Measurements from ENCODE around the gene DCST2. TPM values are rescaled to one million over a fixed set of nuclear protein-coding genes. Genes with fewer than 3 reads are reported as not detected.

DCST2 gene
- total RNA-seq, 1 donor from 2014 or later: under 0.01 TPM

DNA sequence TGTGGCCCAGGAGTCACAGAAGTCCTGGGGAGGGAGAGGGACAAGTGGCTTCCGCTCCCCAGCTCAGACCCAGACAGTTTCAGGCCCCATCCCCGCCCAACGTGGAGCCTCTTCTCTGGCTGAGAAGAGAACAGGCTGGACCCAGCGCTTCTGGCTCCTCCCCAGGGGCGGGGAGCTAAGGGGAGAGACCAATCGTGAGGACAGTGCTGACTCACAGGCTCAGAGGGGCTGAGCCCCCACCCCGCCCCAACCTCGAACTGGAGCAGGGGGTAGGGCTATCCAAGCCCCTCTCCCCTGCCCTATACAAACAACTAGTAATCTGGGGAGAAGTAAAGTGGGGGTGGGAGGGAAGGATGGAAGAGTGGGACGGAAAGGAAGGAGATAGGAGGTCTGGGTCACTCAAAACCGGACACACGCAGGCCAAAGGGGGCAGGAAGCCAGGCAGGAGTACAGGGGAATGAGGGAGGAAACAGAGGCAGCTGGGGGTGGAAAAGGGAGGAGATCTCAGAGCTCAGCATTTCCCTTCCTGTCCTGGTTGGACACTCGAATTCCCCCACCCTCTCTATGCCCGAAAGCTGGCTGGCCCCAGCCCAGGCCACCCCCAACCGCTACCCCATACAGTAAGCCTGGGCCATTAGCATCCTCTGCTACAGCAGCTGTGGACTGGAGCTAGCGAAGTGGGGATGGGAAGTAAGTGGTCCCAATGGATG is 62.8 kb downstream of the DCST2 start, which contains the start of gene SHC1:
Gene SHC1 (minus strand): TSS at position 117 of the 710 bp plus-strand sequence. CDS start 221 bp downstream, outside the sequence.
- TF ChIP-seq, protein P1, sequence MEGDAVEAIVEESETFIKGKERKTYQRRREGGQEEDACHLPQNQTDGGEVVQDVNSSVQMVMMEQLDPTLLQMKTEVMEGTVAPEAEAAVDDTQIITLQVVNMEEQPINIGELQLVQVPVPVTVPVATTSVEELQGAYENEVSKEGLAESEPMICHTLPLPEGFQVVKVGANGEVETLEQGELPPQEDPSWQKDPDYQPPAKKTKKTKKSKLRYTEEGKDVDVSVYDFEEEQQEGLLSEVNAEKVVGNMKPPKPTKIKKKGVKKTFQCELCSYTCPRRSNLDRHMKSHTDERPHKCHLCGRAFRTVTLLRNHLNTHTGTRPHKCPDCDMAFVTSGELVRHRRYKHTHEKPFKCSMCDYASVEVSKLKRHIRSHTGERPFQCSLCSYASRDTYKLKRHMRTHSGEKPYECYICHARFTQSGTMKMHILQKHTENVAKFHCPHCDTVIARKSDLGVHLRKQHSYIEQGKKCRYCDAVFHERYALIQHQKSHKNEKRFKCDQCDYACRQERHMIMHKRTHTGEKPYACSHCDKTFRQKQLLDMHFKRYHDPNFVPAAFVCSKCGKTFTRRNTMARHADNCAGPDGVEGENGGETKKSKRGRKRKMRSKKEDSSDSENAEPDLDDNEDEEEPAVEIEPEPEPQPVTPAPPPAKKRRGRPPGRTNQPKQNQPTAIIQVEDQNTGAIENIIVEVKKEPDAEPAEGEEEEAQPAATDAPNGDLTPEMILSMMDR (IDR thresholded peaks at IDR 0.05; ENCODE audit: insufficient read depth, low read length, severe bottlenecking): no peak
- no peaks in the 10 kb centered on the region for H3K27me3 ChIP-seq (ENCODE audit: control insufficient read depth, insufficient read depth, low read length)
- H3K4me3 ChIP-seq (ENCODE audit: low read depth, low read length): peak within 1 kb of the TSS; percentile 74
- FAIRE-seq (no peak), DNase-seq (ENCODE audit: low read depth) (peak; percentile 87)
- H3K36me3 ChIP-seq (ENCODE audit: control insufficient read depth, insufficient read depth, low read length): peaks cover 29% of the 10 kb centered on the region

DNA sequence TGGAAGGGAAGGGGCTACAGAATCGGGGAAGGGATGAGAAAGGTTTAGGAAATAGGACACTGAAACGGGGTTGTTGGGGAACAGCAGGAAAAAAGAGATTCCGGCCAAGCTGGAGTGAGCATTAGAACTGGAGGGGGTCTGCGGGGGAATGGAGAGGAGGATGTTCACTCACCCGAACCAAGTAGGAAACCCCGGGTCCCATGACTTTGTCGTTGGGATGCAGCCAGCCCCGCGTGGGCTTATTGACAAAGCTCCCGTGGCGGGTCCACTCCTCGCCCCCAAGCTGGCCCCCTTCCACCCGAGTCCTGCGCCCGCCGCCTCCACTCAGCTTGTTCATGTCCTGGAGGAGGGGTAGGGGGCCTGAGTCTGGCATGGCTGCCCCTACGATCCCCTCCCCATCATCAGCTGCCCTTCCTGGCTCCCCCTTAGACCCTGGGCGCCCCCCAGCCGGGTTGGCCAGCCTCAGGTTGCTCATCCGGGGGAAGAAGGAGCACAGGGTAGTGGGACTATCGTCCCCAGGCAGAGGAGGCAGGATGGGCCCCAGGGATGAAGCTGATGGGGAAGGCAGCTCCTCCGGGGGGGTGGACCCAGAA is 63.6 kb downstream of the DCST2 start:
- H3K4me3 ChIP-seq (ENCODE audit: low read depth, low read length): peak overlapping the region; percentile 74
- H3K27me3 ChIP-seq (ENCODE audit: control insufficient read depth, insufficient read depth, low read length): no peaks in the 10 kb centered on the region
- TF ChIP-seq, protein P1 (IDR thresholded peaks at IDR 0.05; ENCODE audit: insufficient read depth, low read length, severe bottlenecking): no peak
- peaks cover 35% of the 10 kb centered on the region for H3K36me3 ChIP-seq (ENCODE audit: control insufficient read depth, insufficient read depth, low read length)
- no peak for FAIRE-seq
- DNase-seq (ENCODE audit: low read depth): no peak

DNA sequence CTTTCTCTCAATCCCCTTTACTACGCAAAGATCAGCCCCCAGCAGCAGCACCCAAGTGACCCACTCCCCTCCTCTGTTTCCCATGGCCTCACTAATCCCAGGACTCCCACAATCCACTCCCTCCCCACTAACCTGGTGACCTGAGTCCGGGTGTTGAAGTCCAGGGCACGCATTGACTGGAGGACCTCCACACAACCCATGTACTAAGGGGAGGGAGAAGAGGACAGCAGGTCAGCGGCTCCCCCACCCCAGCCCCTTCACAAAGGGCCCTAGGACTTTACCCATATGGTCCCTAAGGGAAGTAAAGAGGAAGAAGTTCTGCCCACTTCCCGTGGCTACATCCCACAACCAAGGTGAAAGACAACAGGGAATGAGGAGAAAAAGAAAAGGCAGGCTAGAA is 64.3 kb downstream of the DCST2 start:
- DNase-seq (ENCODE audit: low read depth) (no peak), FAIRE-seq (no peak)
- H3K4me3 ChIP-seq (ENCODE audit: low read depth, low read length): peak overlapping the region; percentile 74
- TF ChIP-seq, protein P1 (IDR thresholded peaks at IDR 0.05; ENCODE audit: insufficient read depth, low read length, severe bottlenecking): no peak
- peaks cover 41% of the 10 kb centered on the region for H3K36me3 ChIP-seq (ENCODE audit: control insufficient read depth, insufficient read depth, low read length)
- H3K27me3 ChIP-seq (ENCODE audit: control insufficient read depth, insufficient read depth, low read length): no peaks in the 10 kb centered on the region

DNA sequence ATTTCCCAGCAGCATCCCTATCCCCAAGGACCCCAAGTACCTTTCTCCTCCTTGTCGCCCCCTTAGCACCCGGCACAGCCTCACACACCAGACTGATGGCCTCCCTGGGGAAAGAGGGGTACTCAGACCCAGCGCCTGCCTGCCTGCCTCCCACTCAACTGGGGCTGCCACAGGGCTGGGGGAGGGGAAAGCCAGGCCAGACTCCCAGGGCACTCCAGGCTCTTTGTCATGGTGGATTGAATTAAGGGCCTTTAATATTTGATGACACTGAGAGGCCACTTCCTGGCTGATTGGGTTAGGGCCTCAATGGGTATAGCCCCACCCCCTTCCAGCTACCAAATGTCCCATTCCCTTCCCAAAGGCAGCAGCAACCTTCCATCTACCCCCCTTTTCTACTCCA is 64.8 kb downstream of the DCST2 start:
- Histone ChIP-seq H3K4me3 (ENCODE audit: low read depth, low read length) (peak overlapping the region; percentile 74), H3K27me3 (ENCODE audit: control insufficient read depth, insufficient read depth, low read length) (no peaks in the 10 kb centered on the region), H3K36me3 (ENCODE audit: control insufficient read depth, insufficient read depth, low read length) (peaks cover 41% of the 10 kb centered on the region)
- DNase-seq (ENCODE audit: low read depth): no peak
- TF ChIP-seq, protein P1 (IDR thresholded peaks at IDR 0.05; ENCODE audit: insufficient read depth, low read length, severe bottlenecking): no peak
- no peak for FAIRE-seq

Other genes with a start within 250 kb of the DCST2 start
- under 0.01 TPM in 1 of 2 replicates, not detected in the other for gene KCNN3, start 163.5 kb downstream of the DCST2 start, total RNA-seq
- 11.3 and 24.6 TPM in 2 replicates for gene PMVK, start 97.1 kb downstream of the DCST2 start, total RNA-seq
- 23.7 and 28.3 TPM in 2 replicates for gene PBXIP1, start 77.7 kb downstream of the DCST2 start, total RNA-seq
- 7.4 and 20.0 TPM in 2 replicates for gene PYGO2, start 72.0 kb downstream of the DCST2 start, total RNA-seq
- 216 and 351 TPM in 2 replicates for gene SHC1, start 63.0 kb downstream of the DCST2 start, total RNA-seq
- gene CKS1B, start 59.1 kb downstream of the DCST2 start, total RNA-seq: 56.3 and 76.9 TPM in 2 replicates
- gene FLAD1, start 50.4 kb downstream of the DCST2 start, total RNA-seq: 40.8 and 49.3 TPM in 2 replicates
- gene LENEP, start 40.2 kb downstream of the DCST2 start, total RNA-seq: 0.51 TPM in 1 of 2 replicates, not detected in the other
- gene ZBTB7B, start 31.0 kb downstream of the DCST2 start, total RNA-seq: 46.1 and 112 TPM in 2 replicates
- not detected in 2 replicates for gene DCST1, start within 50 bp of the DCST2 start, total RNA-seq
- 181 and 322 TPM in 2 replicates for gene ADAM15, start 17.5 kb upstream of the DCST2 start, total RNA-seq
- 8.7 and 12.9 TPM in 2 replicates for gene EFNA4, start 30.0 kb upstream of the DCST2 start, total RNA-seq
- gene EFNA3, start 45.1 kb upstream of the DCST2 start, total RNA-seq: 3.7 and 11.9 TPM in 2 replicates
- gene EFNA1, start 94.1 kb upstream of the DCST2 start, total RNA-seq: 31.9 and 54.3 TPM in 2 replicates
- 149 and 161 TPM in 2 replicates for gene SLC50A1, start 102.1 kb upstream of the DCST2 start, total RNA-seq
- gene DPM3, start 106.8 kb upstream of the DCST2 start, total RNA-seq: 37.4 and 43.5 TPM in 2 replicates
- 76.3 and 133 TPM in 2 replicates for gene KRTCAP2, start 139.5 kb upstream of the DCST2 start, total RNA-seq
- gene TRIM46, start 140.1 kb upstream of the DCST2 start, total RNA-seq: 0.26 and 0.64 TPM in 2 replicates
- gene THBS3, start 174.1 kb upstream of the DCST2 start, total RNA-seq: 16.3 and 19.6 TPM in 2 replicates
- gene MTX1, start 174.9 kb upstream of the DCST2 start, total RNA-seq: 48.4 and 49.5 TPM in 2 replicates
- 3.2 and 3.7 TPM in 2 replicates for gene ENTREP3, start 221.7 kb upstream of the DCST2 start, total RNA-seq
- gene SCAMP3, start 228.6 kb upstream of the DCST2 start, total RNA-seq: 23.4 and 26.9 TPM in 2 replicates
- 19.7 and 23.4 TPM in 2 replicates for gene CLK2, start 239.7 kb upstream of the DCST2 start, total RNA-seq
- 0.90 and 1.1 TPM in 2 replicates for gene HCN3, start 243.7 kb upstream of the DCST2 start, total RNA-seq

Data from bronchial epithelial cell (primary cell).